GM21717 (cell line): ENCODE data around the gene QARS1.

Experiments used
- ATAC-seq: cut with Tn5 transposase; IDR thresholded peaks from one replicate; pipeline ENCODE4 v1.9.1; 2021; ENCODE audit warnings: mild to moderate bottlenecking, moderate library complexity; ENCODE audit not compliant: unreplicated experiment

Gene QARS1

DNA sequence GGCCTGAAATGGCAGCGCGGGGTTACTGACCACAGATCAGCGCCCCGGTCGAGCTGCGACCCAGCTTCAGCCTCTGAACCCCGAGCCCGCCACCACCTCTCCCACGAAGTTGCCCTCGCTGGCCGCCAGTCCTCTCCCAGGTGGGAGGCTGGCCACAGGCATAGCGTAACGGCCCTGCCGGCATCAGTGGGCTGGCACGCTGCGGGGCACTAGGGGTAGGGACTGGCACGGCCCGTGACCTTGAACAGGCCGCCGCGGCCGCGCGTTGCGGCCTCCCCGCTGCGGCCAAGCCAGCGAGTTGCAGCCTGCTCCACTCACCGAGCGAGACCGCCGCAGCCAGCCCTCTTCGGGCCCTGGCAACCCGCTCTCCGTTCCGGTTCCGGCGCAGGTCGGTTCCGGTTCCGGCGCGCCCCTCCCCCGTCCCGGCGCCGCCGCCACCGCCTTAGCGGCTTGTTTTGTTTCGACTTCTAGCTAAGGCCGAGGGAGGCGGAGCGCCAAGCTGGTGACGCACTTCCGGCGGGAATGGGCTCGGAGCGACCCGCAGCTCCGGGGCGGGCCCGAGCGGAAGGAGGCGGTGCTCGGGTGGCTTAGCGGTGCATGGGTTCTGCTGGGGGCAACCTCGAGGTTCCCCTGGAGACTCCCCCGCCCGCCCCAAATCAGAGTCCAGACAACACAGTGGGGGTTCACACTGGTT, 16.0 kb upstream of the QARS1 start, which contains the start of gene USP19:
Gene USP19 (minus strand): TSS at position 386 of the 694 bp plus-strand sequence. CDS start 1,678 bp downstream, outside the sequence.
- ATAC-seq, result peak; percentile 66

DNA sequence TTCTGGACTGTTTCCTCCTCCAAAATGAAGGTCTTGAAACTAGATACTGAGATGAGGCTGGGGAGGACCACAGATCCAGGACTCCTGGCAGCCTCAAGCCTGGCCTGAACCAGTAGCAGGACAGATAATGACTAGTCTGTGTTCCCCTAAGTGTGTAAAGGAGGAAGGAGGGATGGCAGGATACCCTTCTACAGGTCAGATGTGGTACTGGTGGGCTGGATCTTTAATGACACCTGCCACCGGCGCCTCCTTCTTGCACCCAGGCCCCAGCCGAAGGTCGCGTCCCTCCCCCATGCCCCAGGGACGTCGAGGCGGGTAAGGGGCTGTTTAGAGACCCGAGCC, 15.5 kb upstream of the QARS1 start:
- ATAC-seq, result no peak

DNA sequence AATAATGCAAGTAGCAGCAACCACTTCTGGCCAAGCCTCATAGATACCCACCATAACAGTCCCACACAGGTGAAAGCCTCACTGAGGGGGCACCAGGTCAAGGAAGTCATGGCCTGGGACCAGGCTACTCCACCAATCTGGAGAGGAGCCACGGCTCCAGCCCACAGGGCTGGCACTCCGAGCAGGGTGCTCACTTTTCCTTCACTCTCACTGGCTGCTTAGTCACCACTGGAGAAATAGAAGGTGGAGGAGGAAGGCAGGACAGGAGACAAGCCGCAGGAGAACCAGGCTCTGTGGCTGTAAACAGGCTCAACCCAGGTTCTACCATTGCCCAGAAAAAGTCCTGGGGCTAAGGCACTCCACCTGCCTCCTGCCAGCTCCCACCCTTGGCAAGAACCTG, 14.9 kb upstream of the QARS1 start:
- no peak for ATAC-seq

- ATAC-seq, result no peak
Measured at GRCh38 chr3:49119036-49119435, 14.5 kb upstream of the QARS1 start.

- ATAC-seq, result no peak
Measured at GRCh38 chr3:49112262-49112661, 7.7 kb upstream of the QARS1 start.

GRCh38 chr3:49111347-49111746, 6.8 kb upstream of the QARS1 start:
- ATAC-seq, result no peak

- ATAC-seq, result no peak
Measured at GRCh38 chr3:49110780-49111179, 6.2 kb upstream of the QARS1 start.

- no peak for ATAC-seq
Measured at GRCh38 chr3:49108346-49108745, 3.8 kb upstream of the QARS1 start.

DNA sequence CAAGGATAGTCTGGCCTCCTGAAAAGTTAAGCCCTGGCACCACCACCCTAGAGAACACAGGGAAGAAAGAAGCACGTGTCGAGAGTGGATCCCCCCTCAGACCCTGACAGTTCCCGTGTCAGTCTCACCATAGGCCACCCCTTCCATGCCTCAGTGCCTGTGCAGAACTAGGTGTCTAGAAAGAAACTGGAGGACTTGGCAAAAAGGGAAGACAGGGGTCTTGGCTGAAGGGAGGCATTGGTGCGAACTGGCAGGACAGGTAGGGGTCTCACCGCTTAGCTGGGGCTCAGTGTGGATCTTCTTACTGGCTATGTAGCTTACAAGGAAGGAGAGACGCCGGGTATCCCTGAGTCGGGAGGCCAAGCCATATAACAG, 518 bp downstream of the QARS1 start:
- no peak for ATAC-seq

DNA sequence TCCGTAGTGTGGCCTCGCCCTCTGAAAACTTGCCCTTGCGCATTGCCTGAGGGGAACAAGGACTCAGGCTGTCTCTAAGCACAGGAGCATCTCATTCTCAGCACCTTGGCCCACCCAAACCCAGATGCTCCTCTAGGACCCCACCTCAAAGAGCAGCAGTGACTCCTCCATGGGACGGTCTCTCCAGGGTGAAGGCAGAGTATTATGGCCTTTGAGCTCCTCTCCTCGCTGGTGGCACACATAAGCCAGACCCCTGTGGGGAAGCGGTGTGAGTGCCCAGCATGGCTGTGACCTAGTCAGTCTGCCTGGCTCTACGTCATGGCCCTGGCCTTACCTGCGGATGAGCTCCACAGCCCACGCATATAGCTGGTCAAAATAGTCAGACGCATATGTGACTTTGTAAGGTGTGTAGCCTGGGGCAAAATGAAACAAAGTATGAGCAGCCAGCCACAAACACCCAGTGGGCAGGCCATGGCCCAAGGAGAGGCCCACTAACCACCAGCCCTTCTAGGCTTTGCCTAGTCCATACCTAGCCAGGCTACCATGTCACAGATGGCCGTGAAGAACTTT, 4.4 kb downstream of the QARS1 start:
- no peak for ATAC-seq

- no peak for ATAC-seq
Measured at GRCh38 chr3:49098910-49099630, 5.5 kb downstream of the QARS1 start.

- ATAC-seq, result no peak
Measured at GRCh38 chr3:49098429-49098828, 6.1 kb downstream of the QARS1 start.

GRCh38 chr3:49093853-49094767, 10.4 kb downstream of the QARS1 start, which contains the start of gene QRICH1:
Gene QRICH1, minus strand, starts transcription at chr3:49094071. Its CDS starts 17,054 bp downstream, at chr3:49077017.
- peak; percentile 73 for ATAC-seq

- ATAC-seq, result peak; percentile 32
Measured at GRCh38 chr3:49092938-49093852, 11.4 kb downstream of the QARS1 start.

DNA sequence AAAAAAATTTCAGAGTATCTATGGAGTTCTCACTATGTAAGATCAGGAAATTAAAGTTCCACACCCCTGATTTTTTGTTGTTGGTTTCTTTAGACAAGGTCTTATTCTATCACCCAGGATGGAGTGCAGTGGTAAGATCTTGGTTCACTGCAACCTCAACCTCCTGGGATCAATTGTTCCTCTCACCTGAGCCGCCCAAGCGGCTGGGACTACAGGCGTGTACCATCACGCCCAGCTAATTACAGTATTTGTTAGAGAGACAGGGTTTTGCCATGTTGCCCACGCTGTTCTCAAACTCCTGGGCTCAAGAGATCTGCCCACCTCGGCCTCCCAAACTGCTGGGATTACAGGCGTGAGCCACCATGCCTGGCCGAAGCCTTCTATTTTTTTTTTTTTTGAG, 23.1 kb downstream of the QARS1 start:
- no peak for ATAC-seq

- ATAC-seq, result no peak
Measured at GRCh38 chr3:49079270-49079669, 25.3 kb downstream of the QARS1 start.

DNA sequence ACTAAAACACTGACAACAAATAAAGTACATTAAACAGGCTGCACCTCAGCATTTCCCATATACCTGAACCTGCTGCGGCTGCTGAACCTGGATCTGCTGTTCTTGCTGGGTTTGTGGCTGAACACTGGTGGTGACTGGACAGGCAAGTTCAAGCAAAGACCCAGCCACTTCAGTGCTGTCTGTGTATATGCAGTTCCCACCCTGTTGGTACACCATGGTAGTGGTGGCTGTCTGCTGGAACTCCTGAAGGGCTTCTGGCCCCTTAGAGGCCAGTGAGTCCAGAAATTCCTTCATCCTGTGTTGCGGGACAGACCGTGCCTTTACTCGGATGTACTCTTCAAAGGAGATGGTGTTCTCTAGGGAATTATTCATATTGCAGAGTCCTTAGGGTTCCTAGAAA, 27.9 kb downstream of the QARS1 start:
- no peak for ATAC-seq

DNA sequence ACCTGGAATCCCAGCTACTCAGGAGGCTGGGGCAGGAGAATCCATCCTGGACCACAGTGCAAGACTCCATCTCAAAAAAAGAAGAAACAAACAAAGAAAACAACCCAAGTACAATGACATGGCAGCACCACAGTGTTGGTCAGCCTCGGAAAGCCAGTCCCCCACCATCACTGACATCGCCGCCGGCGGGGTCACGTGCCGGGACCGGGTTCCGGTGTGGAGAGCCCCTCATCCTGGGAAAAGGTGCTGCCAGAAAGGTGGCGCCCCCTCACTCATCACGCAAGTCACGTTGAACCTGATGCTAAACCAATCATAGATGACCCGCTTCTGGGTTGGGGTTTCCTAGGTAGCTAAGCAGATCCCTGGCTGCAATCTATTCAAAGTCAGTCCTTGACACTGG, 28.4 kb downstream of the QARS1 start:
- no peak for ATAC-seq

GRCh38 chr3:49058011-49058410, 46.5 kb downstream of the QARS1 start:
- no peak for ATAC-seq

- no peak for ATAC-seq
Measured at GRCh38 chr3:49057268-49057667, 47.3 kb downstream of the QARS1 start.
